Osteoblast (primary cell): ENCODE results near the gene SLC35A1. TPM values are rescaled to one million over a fixed set of nuclear protein-coding genes. Genes with fewer than 3 reads are reported as not detected.

Experiments
- DNase-seq: peaks from one replicate; pipeline ENCODE4 v3.0.0; 2011; ENCODE audit warnings: low spot score, mixed read lengths; ENCODE audit not compliant: insufficient read length; ENCODE audit errors: missing footprints
- H2AFZ ChIP-seq: 2 replicates; pipeline ENCODE4 v1.6.0; 2011; ENCODE audit warnings: mild to moderate bottlenecking, low read length
- H3K27ac ChIP-seq: 2 replicates; pipeline ENCODE4 v1.5.1; 2011; ENCODE audit warnings: mild to moderate bottlenecking, low read depth, low read length, moderate library complexity
- H3K27me3 ChIP-seq: 2 replicates; pipeline ENCODE4 v1.6.0; 2012; ENCODE audit warnings: mild to moderate bottlenecking, control low read depth, inconsistent platforms, low read length, moderate library complexity; ENCODE audit not compliant: insufficient read depth
- H3K36me3 ChIP-seq: 2 replicates; pipeline ENCODE4 v1.5.1; 2011; ENCODE audit warnings: mild to moderate bottlenecking, low read length, control low read depth, moderate library complexity; ENCODE audit not compliant: insufficient read depth
- H3K4me1 ChIP-seq: 2 replicates; pipeline ENCODE4 v1.5.1; 2011; ENCODE audit warnings: mild to moderate bottlenecking, low read length, control low read depth, moderate library complexity; ENCODE audit not compliant: insufficient read depth
- H3K4me2 ChIP-seq: 2 replicates; pipeline ENCODE4 v1.6.0; 2011; ENCODE audit warnings: mild to moderate bottlenecking, low read length; ENCODE audit not compliant: insufficient read depth
- H3K4me3 ChIP-seq: fragments of 200-600 bp; sonication (generic); 3 replicates; pipeline ENCODE4 v1.5.1; 2012; ENCODE audit warnings: mild to moderate bottlenecking, low read length, inconsistent platforms; ENCODE audit not compliant: insufficient read depth
- H3K79me2 ChIP-seq: 2 replicates; pipeline ENCODE4 v1.6.0; 2012; ENCODE audit warnings: mild to moderate bottlenecking, low read length, control low read depth, inconsistent platforms; ENCODE audit not compliant: insufficient read depth
- H3K9me3 ChIP-seq: 2 replicates; pipeline ENCODE4 v1.5.1; 2011; ENCODE audit warnings: low read depth, low read length, control low read depth
- H4K20me1 ChIP-seq: 2 replicates; pipeline ENCODE4 v1.6.0; 2012; ENCODE audit warnings: mild to moderate bottlenecking, low read length, control low read depth; ENCODE audit not compliant: insufficient read depth
- CTCF ChIP-seq: IDR thresholded peaks from 2 replicates; pipeline ENCODE4 v1.5.1; 2011; ENCODE audit warnings: mild to moderate bottlenecking, low read depth, low read length, moderate library complexity; ENCODE audit errors: extremely low read depth
- small RNA-seq: library from RNA; depleted of rRNA; stranded (forward); fragments of <200 nt; gene quantifications from one replicate; pipeline ENCODE3, GENCODE V24; 2012
- total RNA-seq: library from RNA; depleted of rRNA; stranded (reverse); fragments of >200 nt; gene quantifications from 2 replicates; pipeline ENCODE4 v1.2.3, GENCODE V29; 2012

SLC35A1 gene
- total RNA-seq, 1 donor, result 15.6 TPM

- no peak overlapping the region for H3K4me2 ChIP-seq
- no peak for DNase-seq
- H3K27ac ChIP-seq, result no peak overlapping the region
- H3K79me2 ChIP-seq, result peaks cover 21% of the 10 kb centered on the region
- no peaks in the 10 kb centered on the region for H3K4me1 ChIP-seq
- no peak overlapping the region for H3K4me3 ChIP-seq
- peaks cover 7% of the 10 kb centered on the region for H4K20me1 ChIP-seq
- no peak for TF ChIP-seq CTCF
- peaks cover 32% of the 10 kb centered on the region for H3K36me3 ChIP-seq
- H3K9me3 ChIP-seq, result no peaks in the 10 kb centered on the region
- H2AFZ ChIP-seq, result no peak overlapping the region
- H3K27me3 ChIP-seq, result no peaks in the 10 kb centered on the region
These were observed 80.5 kb downstream of the SLC35A1 start for GRCh38 chr6:87553159-87553765.

- Histone ChIP-seq H3K27ac (no peak overlapping the region), H3K36me3 (peaks cover 30% of the 10 kb centered on the region), H3K27me3 (no peaks in the 10 kb centered on the region), H2AFZ (no peak overlapping the region), H3K4me3 (no peak overlapping the region), H3K4me2 (no peak overlapping the region), H4K20me1 (peaks cover 7% of the 10 kb centered on the region), H3K79me2 (peaks cover 23% of the 10 kb centered on the region), H3K4me1 (no peaks in the 10 kb centered on the region), H3K9me3 (no peaks in the 10 kb centered on the region)
- no peak for DNase-seq
- no peak for TF ChIP-seq CTCF
These were observed 82.7 kb downstream of the SLC35A1 start for GRCh38 chr6:87555506-87555905.

- H3K27ac ChIP-seq, result no peak overlapping the region
- TF ChIP-seq CTCF, result no peak
- H3K4me3 ChIP-seq, result no peak overlapping the region
- no peaks in the 10 kb centered on the region for H3K27me3 ChIP-seq
- no peaks in the 10 kb centered on the region for H3K4me1 ChIP-seq
- H3K4me2 ChIP-seq, result no peak overlapping the region
- peaks cover 3% of the 10 kb centered on the region for H4K20me1 ChIP-seq
- H2AFZ ChIP-seq, result no peak overlapping the region
- peaks cover 16% of the 10 kb centered on the region for H3K79me2 ChIP-seq
- no peak for DNase-seq
- no peaks in the 10 kb centered on the region for H3K9me3 ChIP-seq
- peaks cover 40% of the 10 kb centered on the region for H3K36me3 ChIP-seq
These were observed 85.7 kb downstream of the SLC35A1 start for GRCh38 chr6:87558446-87558845.

- Histone ChIP-seq H3K4me2 (no peak overlapping the region), H3K4me1 (no peaks in the 10 kb centered on the region), H3K4me3 (no peak overlapping the region), H3K36me3 (peaks cover 31% of the 10 kb centered on the region), H4K20me1 (peaks cover 3% of the 10 kb centered on the region), H3K9me3 (no peaks in the 10 kb centered on the region), H2AFZ (no peak overlapping the region), H3K27ac (no peak overlapping the region), H3K27me3 (no peaks in the 10 kb centered on the region), H3K79me2 (peaks cover 24% of the 10 kb centered on the region)
- TF ChIP-seq CTCF, result no peak
- DNase-seq, result no peak
These were observed 88.2 kb downstream of the SLC35A1 start for GRCh38 chr6:87561017-87561416.

Small RNA genes lying within 50 kb of the gene (small RNA-seq; reads per million reads assigned to genes)
- gene AL049697.2 (not detected), gene RNU6-444P (not detected)

Other genes starting within 250 kb of the SLC35A1 start
- gene SMIM8, start 150.4 kb upstream of the SLC35A1 start, total RNA-seq, result 6.2 and 6.5 TPM in 2 replicates
- not detected in 2 replicates for gene GJB7, start 143.7 kb upstream of the SLC35A1 start, total RNA-seq
- 2.7 and 3.3 TPM in 2 replicates for gene C6orf163, start 128.2 kb upstream of the SLC35A1 start, total RNA-seq
- 0.36 and 0.88 TPM in 2 replicates for gene CFAP206, start 65.0 kb upstream of the SLC35A1 start, total RNA-seq
- 49.9 and 50.7 TPM in 2 replicates for gene RARS2, start 117.0 kb downstream of the SLC35A1 start, total RNA-seq
- gene ORC3, start 117.2 kb downstream of the SLC35A1 start, total RNA-seq, result 26.1 and 35.7 TPM in 2 replicates
- gene AKIRIN2, start 229.3 kb downstream of the SLC35A1 start, total RNA-seq, result 15.2 and 18.3 TPM in 2 replicates